ENCODE results near the gene GALNT2.
A peak's percentile ranks its signal among the peaks of the same experiment; 100 is the strongest.

Gene GALNT2

GRCh38 chr1:230299191-230300006, 232.4 kb downstream of the GALNT2 start:
- H3K4me3 ChIP-seq (ENCODE audit: low read depth, low read length): no peak overlapping the region
- DNase-seq (ENCODE audit: low read depth): no peak
- TF ChIP-seq CTCF (conservative IDR thresholded peaks at IDR 0.05; ENCODE audit: low read depth, low read length): no peak

- no peak for TF ChIP-seq CTCF (conservative IDR thresholded peaks at IDR 0.05; ENCODE audit: low read depth, low read length)
- no peak overlapping the region for H3K4me3 ChIP-seq (ENCODE audit: low read depth, low read length)
- DNase-seq (ENCODE audit: low read depth): no peak
Measured at GRCh38 chr1:230300322-230301301, 233.6 kb downstream of the GALNT2 start.

DNA sequence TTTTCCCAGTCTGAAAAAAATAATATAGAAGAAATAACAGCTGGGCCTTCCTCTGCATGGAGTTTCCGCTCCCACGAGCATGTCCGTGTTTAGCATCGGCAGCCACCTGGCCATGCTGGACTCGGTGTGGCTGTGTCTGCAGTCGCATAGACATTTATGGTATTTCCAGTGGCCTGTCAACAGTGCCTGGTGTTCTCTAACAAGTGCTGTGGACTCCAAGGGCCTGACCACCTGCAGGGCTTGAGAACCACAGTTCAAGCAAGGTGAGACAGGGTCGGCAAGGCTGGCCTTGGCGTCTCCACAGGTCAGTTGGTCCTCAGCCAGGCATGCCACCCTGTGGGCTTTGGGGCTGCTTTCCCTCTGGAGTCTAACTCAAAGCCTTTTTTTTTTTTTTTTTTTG, 234.3 kb downstream of the GALNT2 start:
- no peak overlapping the region for H3K4me3 ChIP-seq (ENCODE audit: low read depth, low read length)
- TF ChIP-seq CTCF (conservative IDR thresholded peaks at IDR 0.05; ENCODE audit: low read depth, low read length): no peak
- no peak for DNase-seq (ENCODE audit: low read depth)

GRCh38 chr1:230301822-230302221, 234.8 kb downstream of the GALNT2 start:
- no peak for TF ChIP-seq CTCF (conservative IDR thresholded peaks at IDR 0.05; ENCODE audit: low read depth, low read length)
- no peak for DNase-seq (ENCODE audit: low read depth)
- no peak overlapping the region for H3K4me3 ChIP-seq (ENCODE audit: low read depth, low read length)

DNA sequence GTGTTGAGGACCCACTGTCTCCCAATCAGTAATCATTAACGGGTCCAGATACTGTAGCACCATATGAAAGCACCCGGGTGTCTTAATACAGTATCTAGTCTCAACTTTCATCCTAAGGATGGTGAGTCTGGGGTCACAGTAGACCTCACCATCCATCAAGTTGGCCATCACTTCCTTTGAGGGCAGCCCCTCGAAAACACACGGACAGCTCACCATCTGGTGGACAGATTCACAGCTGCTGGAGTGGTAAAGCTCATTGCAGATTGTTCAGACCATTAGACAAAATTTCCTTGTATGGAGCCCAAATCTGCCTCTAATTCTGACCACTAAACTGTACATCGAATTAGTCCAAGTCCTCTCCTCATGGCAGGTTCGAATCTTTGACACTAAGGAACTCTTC, 236.0 kb downstream of the GALNT2 start:
- peak; percentile 25 for TF ChIP-seq CTCF (conservative IDR thresholded peaks at IDR 0.05; ENCODE audit: low read depth, low read length)
- H3K4me3 ChIP-seq (ENCODE audit: low read depth, low read length): no peak overlapping the region
- DNase-seq (ENCODE audit: low read depth): peak; percentile 14

DNA sequence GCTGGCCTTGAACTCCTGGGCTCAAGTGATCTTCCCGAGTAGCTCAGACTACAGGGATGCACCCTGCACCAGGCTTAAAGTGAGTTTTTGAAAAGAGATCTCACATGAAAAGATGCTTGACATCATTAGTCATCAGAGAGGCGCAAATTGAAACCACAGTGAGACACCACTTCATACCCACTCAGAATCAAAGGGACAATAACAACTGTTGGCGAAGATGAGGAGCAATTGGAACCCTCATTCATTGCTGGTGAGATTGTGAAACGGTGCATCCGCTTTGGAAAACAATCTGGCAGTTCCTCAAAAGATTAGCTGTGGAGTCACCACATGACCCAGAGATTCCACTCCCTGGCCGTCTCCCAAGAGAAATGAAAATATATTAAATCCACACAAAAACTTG, 236.8 kb downstream of the GALNT2 start:
- peak; percentile 57 for DNase-seq (ENCODE audit: low read depth)
- no peak for TF ChIP-seq CTCF (conservative IDR thresholded peaks at IDR 0.05; ENCODE audit: low read depth, low read length)

More for the DNA sequence above, 236.8 kb downstream of the GALNT2 start:
- H3K4me3 ChIP-seq (ENCODE audit: low read depth, low read length): no peak overlapping the region
